Activated naive CD8-positive, alpha-beta T cell treated with anti-CD3 and anti-CD28 coated beads, Interleukin-2, amount 50 U/mL, for 16 hours (primary cell): ENCODE data around the gene NOC3L.

Experiments
- DNase-seq: peaks from one replicate; pipeline ENCODE4 v3.0.0-alpha.2; 2020; ENCODE audit warnings: low read depth, low spot score

The NOC3L gene

DNA sequence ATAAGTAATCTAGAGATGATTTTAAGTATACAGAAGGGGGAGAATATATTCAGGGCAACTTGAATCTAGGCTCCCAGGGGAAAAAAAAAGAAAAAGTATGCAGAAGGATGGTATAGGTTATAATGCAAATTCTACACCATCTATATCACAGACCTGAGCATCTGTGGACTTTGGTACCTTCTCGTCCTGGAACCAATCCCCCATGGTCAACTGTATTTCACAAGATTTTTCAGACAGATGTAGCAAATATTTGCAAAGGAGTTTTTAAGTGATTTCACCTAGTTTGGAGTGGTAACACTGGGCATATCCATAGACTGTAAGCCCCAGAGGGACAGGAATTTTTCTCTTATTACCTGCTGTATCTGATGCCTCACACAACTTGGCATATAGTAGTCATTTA is 58.8 kb downstream of the NOC3L start:
- no peak for DNase-seq

DNA sequence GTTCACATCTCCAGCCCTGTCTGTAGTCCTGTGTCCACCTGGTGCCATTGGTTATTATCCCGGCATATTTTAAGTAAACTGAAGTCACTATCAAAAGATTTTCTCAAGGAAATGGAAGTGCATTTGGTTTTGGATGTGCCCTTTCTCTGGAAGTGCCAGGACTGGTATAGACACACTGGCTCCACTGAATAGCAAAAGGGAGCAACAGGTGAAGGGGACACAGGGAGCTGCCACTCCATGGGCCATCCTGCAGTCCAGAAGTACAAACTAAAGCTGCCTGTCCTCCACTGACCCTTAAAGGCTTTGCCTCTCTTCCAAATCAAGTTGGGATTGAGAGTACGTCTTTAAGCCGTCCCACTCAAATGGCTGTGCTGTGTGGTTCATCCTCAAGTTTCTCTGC is 62.7 kb downstream of the NOC3L start:
- no peak for DNase-seq

GRCh38 chr10:94299417-94299816 is 63.3 kb downstream of the NOC3L start:
- DNase-seq, result no peak

DNA sequence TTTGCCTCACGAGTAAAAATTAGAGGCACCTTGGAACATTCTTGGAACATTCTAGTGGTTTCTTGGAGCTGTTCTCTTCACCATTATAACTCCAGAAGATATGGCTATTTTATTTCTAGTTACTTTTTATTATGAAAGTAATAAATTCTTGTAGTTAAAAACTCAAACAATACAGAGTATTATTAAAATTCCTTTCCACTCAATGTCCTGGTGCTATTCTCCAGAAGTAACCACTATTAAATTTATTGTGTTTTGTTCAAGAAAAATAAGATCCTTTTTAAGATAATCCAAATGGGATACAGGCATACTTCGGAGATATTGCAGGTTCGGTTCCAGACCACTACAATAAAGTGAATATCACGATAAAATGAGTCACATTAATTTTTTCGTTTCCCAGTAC is 68.6 kb downstream of the NOC3L start:
- DNase-seq, result no peak

DNA sequence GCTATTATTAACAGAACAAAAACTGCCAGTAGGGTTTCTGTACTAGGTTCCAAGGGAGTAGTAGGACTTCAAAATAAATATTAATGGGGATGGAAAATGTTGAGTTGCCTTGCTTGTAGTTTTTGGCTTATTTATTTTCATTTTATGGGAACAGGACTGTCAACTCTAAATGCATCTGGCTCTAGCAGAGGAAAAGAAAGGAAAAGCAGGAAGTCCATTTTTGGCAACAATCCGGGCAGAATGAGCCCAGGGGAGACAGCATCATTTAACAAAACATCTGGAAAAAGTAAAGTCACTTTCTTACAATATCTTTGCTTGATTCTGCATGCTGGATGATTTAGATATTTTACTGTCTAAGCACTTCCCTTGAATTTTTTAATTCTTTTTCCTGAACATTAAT is 69.4 kb downstream of the NOC3L start:
- no peak for DNase-seq

DNA sequence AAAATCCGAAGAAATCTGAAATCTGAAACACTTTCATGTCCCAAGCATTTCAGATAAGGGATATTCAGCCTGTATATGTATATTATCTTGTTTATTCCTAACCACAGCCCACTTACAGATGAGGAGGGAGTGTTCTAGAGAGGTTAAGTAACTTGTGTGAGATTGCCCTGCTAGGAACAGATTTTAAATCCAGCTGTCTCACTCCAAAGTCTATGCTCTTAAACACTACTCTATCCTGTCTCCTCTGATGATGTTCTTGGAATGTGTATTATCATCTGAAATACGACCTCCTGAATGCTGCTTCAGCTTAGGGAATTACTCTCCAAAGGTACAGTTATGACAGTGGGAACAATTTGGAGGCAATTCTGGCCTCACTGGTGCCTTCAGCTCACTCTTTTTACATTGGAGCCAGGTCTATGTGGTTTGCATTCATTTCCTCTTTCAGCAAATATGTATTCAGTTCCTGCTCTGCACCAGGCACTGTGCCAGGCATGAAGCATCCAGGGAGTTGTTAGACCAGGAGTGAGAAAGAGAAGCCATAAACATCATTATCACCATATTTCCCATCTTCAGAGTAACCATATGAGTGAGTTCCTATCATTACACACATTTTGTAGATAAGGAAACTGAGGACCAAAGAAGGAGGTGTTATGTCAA is 70.2 kb downstream of the NOC3L start:
- DNase-seq, result no peak

DNA sequence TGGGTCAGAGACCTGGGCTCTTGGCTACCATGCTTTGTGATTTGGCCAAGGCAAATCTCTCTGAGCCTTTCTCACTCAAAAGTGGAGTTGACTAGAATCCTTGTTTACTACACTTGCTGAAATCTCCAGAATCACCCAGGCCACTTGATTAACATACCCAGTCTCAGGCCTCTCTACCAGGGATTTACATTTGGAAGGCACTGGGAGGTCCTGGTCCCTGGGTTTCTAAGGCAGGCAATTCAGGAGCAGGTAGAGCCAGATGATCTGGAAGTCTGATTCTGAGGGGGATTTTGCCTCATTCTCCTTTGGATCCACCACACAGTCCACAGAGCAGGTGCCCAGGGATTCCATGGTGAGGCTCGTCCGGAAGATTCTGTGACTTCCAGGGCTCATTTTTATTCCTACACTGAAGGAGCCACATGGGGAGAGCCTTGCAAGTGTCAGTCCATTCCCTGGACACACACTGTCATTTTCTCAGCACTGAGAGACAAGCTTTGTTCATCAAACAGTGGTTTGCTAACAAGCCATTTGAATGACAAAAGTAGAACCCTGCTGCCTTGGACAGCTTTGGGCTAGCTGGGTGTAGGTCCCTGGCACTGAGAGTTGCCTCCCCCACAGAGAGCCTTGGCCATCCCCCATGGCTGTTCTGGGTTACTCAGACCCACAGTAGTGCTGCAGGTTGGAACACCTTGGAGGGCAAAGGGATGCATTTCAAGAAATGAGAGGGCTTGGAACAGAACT is 74.2 kb downstream of the NOC3L start:
- no peak for DNase-seq

GRCh38 chr10:94287336-94287735 is 75.4 kb downstream of the NOC3L start:
- DNase-seq, result no peak

- DNase-seq, result no peak
These were observed 75.8 kb downstream of the NOC3L start for GRCh38 chr10:94286901-94287300.

DNA sequence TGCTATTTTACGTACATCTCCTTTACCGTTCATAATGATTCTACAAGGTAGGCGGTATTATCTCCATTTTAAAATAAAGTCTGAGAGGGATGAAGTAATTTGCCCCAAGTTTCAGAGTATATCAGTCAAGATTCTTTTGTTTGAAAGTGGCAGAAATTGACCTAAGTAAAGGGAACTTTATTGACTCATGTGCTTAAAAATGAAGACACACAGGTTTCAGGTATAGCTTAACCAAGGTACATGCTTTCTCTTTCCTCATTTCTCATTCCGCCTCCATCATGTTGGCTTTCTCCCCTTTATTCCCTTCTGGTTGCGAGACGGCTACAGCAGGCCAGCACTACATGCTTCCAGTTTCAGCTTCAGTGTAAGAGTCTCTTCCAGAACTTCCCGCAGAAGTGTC is 77.5 kb downstream of the NOC3L start:
- no peak for DNase-seq
